Measurements from ENCODE around the gene ASL.
A peak's percentile ranks its signal among the peaks of the same experiment; 100 is the strongest.
"Not testable (repeated sequence)": the region's sequence is repeated elsewhere in the genome, so short reads cannot be mapped to it uniquely, and the experiment has no call there.

ASL gene

DNA sequence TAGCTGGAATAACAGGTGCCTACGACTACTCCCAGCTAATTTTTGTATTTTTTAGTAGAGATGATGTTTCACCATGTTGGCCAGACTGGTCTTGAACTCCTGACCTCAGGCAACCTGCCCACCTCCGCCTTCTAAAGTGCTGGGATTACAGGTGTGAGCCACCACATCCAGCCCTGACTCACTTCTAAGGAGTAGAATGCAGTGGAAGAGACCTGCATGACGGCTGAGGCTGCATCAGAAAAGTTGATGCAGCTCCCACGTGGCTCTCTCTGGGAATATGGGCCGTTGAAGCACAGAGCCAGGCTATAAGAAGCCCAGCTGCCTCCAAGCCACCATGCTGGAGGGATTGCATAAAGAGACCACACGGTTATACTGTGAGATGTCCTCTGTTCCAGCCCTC is 21.6 kb upstream of the ASL start:
- no peak for DNase-seq (ENCODE audit: extremely low read depth, low read depth)
- TF ChIP-seq, protein P1, sequence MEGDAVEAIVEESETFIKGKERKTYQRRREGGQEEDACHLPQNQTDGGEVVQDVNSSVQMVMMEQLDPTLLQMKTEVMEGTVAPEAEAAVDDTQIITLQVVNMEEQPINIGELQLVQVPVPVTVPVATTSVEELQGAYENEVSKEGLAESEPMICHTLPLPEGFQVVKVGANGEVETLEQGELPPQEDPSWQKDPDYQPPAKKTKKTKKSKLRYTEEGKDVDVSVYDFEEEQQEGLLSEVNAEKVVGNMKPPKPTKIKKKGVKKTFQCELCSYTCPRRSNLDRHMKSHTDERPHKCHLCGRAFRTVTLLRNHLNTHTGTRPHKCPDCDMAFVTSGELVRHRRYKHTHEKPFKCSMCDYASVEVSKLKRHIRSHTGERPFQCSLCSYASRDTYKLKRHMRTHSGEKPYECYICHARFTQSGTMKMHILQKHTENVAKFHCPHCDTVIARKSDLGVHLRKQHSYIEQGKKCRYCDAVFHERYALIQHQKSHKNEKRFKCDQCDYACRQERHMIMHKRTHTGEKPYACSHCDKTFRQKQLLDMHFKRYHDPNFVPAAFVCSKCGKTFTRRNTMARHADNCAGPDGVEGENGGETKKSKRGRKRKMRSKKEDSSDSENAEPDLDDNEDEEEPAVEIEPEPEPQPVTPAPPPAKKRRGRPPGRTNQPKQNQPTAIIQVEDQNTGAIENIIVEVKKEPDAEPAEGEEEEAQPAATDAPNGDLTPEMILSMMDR (IDR thresholded peaks at IDR 0.05; ENCODE audit: low read depth, low read length, missing control alignments), result no peak
- no peak overlapping the region for H3K4me3 ChIP-seq (replicated peaks; ENCODE audit: low read depth, low read length)

DNA sequence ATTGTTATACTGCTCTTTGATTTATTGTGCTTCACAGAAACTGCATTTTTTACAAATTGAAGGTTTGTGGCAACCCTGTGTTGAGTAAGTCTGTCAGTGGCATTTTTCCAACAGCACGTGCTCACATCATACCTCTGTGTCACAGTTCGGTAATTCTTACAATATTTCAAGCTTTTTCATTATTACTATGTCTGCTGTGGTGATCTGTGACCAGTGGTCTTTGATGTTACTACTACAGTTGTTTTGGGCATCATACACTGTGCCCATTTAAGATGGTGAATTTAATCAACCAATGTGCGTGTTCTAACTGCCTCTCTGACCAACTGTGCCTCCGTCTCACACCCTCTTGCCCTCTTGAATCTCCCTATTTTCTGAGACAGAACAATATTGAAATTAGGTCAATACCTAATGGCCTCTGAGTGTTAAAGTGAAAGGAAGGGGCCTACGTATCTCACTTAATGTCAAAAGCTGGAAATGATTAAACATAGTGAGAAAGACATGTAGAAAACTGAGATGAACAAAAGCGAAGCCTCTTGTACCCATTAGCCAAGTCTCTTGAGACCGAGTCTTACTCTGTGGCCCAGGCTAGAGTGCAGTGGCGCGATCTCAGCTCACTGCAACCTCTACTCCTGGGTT is 20.2 kb upstream of the ASL start:
- TF ChIP-seq, protein P1 (IDR thresholded peaks at IDR 0.05; ENCODE audit: low read depth, low read length, missing control alignments), result no peak
- no peak for DNase-seq (ENCODE audit: extremely low read depth, low read depth)
- no peak overlapping the region for H3K4me3 ChIP-seq (replicated peaks; ENCODE audit: low read depth, low read length)

DNA sequence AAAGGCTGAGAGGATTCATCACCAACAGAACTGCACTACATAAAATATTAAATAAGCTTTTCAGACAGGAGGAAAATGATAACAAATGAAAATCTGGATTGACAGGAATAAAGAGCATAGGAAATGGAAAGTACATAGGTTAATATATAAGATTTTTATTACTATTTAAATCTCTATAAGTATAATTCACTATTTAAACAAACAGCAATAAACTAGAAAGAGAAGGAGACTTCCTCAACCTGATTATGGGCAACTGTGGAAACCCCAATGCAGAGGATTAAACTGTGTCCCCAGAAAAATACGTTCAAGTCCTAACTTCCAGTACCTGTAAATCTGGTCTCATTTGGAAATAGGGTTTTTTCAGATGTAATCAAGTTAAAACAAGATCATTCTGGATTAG is 14.8 kb upstream of the ASL start:
- no peak for DNase-seq (ENCODE audit: extremely low read depth, low read depth)
- TF ChIP-seq, protein P1 (IDR thresholded peaks at IDR 0.05; ENCODE audit: low read depth, low read length, missing control alignments), result no peak

DNA sequence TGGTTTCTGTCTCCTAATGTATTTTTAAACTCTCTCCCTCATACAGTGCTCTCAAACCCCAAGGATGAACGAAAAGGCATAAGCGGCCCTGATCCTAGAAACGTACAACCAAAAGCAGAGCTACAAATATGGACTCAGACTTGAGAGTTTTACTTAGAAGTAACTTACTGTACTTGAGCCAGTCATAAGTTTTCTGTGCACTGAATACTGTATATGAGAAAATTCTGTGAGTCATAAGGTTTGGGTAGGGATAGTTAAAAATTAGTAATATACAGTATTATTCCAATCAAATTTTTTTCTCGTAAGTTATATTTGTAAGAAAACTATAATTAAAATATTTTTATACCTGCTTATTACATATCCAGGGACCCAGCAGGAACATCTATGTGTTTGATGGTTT is 5.9 kb upstream of the ASL start:
- no peak overlapping the region for H3K4me3 ChIP-seq (replicated peaks; ENCODE audit: low read depth, low read length)
- TF ChIP-seq, protein P1 (IDR thresholded peaks at IDR 0.05; ENCODE audit: low read depth, low read length, missing control alignments), result no peak
- no peak for DNase-seq (ENCODE audit: extremely low read depth, low read depth)

More for the DNA sequence above, 14.8 kb upstream of the ASL start:
- no peak overlapping the region for H3K4me3 ChIP-seq (replicated peaks; ENCODE audit: low read depth, low read length)

DNA sequence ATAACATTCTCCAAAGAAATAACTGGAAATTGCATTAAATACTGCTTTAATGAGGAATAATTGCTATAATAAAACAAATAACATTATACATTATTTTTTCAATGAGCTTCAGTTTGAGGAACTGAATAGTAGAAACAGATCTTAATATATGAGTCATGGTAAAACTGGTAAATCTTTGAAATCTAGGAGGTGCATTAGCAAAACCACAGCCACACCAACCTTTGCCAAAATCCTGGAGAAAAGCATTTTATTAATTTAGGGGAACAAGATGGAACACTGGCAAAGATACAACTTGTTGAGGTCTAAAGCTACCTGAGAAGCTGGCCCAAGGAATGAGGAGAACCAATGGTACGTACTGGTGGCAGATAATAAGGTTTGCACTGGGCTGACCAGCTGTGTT is 5.4 kb upstream of the ASL start:
- DNase-seq (ENCODE audit: extremely low read depth, low read depth), result no peak
- TF ChIP-seq, protein P1 (IDR thresholded peaks at IDR 0.05; ENCODE audit: low read depth, low read length, missing control alignments), result no peak
- no peak overlapping the region for H3K4me3 ChIP-seq (replicated peaks; ENCODE audit: low read depth, low read length)

DNA sequence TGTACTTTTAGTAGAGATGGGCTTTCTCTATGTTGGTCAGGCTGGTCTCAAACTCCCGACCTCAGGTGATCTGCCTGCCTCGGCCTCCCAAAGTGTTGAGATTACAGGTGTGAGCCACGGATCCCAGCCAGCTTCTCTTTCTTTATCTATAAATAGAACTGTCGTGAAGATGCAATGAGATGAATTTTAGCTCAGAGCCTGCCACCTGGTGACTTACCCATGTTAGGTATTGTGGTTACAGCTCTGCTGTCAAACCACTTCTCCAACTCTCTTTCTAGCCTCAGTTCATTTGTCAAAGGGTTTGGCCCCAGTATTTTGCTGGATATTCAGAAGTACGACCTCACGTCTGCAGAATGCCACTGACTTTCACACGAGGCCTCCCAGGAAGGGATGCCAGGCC is 3.4 kb upstream of the ASL start:
- H3K4me3 ChIP-seq (replicated peaks; ENCODE audit: low read depth, low read length); DNase-seq (ENCODE audit: extremely low read depth, low read depth): not testable (repeated sequence)

DNA sequence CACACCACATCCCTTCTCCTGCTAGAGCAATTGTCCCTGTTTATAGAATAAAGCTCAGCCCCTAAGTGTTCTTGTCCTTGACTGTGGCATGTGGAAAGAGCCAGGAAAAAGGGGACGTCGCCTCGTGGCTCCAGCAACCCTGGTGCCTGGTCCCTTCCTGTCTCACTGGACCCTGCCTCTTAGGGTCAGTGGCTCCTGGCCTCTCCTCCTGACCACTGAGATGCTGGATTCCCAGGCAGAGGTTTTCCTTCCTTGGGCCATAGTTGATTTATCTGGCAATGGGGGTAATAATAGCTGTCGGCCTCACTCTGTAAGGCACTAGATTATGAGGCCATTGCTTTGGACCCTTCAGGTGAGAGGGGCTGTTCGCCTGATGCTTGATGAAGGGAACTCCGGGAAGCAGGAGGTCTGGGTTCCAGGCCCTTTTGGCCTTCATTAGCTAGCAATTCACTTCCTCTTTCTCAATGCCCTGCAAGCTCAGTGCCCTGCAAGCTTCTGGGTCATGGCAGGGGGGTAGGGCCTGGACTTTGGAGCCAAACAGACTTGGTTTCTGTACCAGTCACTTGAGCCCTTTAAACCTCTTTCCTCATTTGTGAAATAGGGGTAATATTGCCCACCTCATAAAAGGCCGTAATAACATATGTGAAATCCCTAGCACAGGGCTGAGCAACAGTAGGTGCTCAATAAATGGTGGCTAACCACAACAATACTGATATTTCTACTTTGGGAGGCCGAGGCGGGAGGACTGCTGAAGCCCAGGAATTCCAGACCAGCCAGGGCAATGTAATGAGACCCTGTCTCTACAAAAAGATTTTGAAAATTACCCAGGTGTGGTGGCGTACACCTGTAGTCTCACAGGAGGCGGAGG is 1.1 kb downstream of the ASL start:
- TF ChIP-seq, protein P1 (IDR thresholded peaks at IDR 0.05; ENCODE audit: low read depth, low read length, missing control alignments), result no peak
- no peak for DNase-seq (ENCODE audit: extremely low read depth, low read depth)

More for the DNA sequence above, 1.1 kb downstream of the ASL start:
- H3K4me3 ChIP-seq (replicated peaks; ENCODE audit: low read depth, low read length), result peak overlapping the region; percentile 79
